Body of pancreas (tissue), 4 donors: ENCODE data around the gene SLC44A1. TPM values are rescaled to one million over a fixed set of nuclear protein-coding genes. Genes with fewer than 3 reads are reported as not detected.

Experiments used
- ATAC-seq: fragments of 150-250 bp; one replicate; pipeline ENCODE4 v1.9.1; 2016
- DNase-seq, 4 donors: peaks; one replicate each; pipeline ENCODE4 v3.0.0-alpha.2; 2019
- H3K27ac ChIP-seq, 4 donors: fragments of 200-600 bp; sonication (generic); 1 replicate in 3 of 4; 2 replicates in 1 of 4; pipeline versions ENCODE4 v1.5.1 to v1.6.1; 2016 to 2019; ENCODE audit warnings: mild to moderate bottlenecking in 1 of 4, mixed read lengths in 1 of 4, moderate library complexity in 1 of 4
- H3K27me3 ChIP-seq, 2 donors: fragments of 200-600 bp; sonication (generic); one replicate each; pipeline ENCODE4 v1.6.0; 2016; ENCODE audit warnings: mild to moderate bottlenecking in 1 of 2
- H3K36me3 ChIP-seq, 2 donors: fragments of 200-600 bp; sonication (generic); replicated peaks in 1 of 2; 2 replicates each; pipeline ENCODE4 v1.5.1; 2016; ENCODE audit warnings: low read depth in 2 of 2; ENCODE audit not compliant: insufficient read depth in 1 of 2
- H3K4me1 ChIP-seq: fragments of 200-600 bp; sonication (generic); one replicate; pipeline ENCODE4 v1.6.0; 2016
- H3K4me3 ChIP-seq, 2 donors: fragments of 200-600 bp; sonication (generic); 1 replicate in 1 of 2; 2 replicates in 1 of 2; pipeline ENCODE4 v1.5.1; 2016 to 2019
- H3K9me3 ChIP-seq, 3 donors: fragments of 200-600 bp; sonication (generic); 1 replicate in 2 of 3; 2 replicates in 1 of 3; pipeline ENCODE4 v1.5.1; 2016
- CTCF ChIP-seq, 7 experiments: fragments of 450-650 bp in 4 of 7; fragments of 200-600 bp in 3 of 7; sonication (generic) in 3 of 7; IDR thresholded peaks; one replicate each; pipeline ENCODE4 v1.5.1; 2016 to 2019; ENCODE audit warnings: antibody characterized with exemption in 7 of 7
- POLR2A ChIP-seq, 3 donors: fragments of 450-650 bp; IDR thresholded peaks; one replicate each; pipeline ENCODE4 v1.6.1; 2016; ENCODE audit warnings: antibody characterized with exemption in 3 of 3, mild to moderate bottlenecking in 2 of 3
- WGBS, 2 donors: methylation state at CpG; one replicate each; pipeline ENCODE4 v1.1.5; 2017; 5-methylcytosine and 5-hydroxymethylcytosine counted together
- intact Hi-C: fragments of 100-400 bp; cut with DNase I; formaldehyde crosslinking; loops from one replicate; pipeline ENCODE4 v1.15.1; 2023
- total RNA-seq, 2 donors: library from RNA; depleted of rRNA; stranded (reverse); fragments of >200 nt; gene quantifications; one replicate each; pipeline ENCODE4 v1.1.0, GENCODE V29; 2016

Gene SLC44A1
- total RNA-seq, 2 donors from 2014 or later = 15.5 to 39.4 TPM

- TF ChIP-seq CTCF (IDR thresholded peaks at IDR 0.05) (no peak), POLR2A (IDR thresholded peaks at IDR 0.05) (no peak)
- no peaks in the 10 kb centered on the region for H3K9me3 ChIP-seq
- 91 to 94% methylated on average over 2 of the region's 2 CpGs for WGBS, 2 donors
These were observed 228.8 kb downstream of the SLC44A1 start for GRCh38 chr9:105473221-105473620.

GRCh38 chr9:105475302-105475701, 230.9 kb downstream of the SLC44A1 start:
- Histone ChIP-seq H3K9me3 (no peaks in the 10 kb centered on the region), H3K27me3 (no peaks in the 10 kb centered on the region), H3K4me3 (no peak overlapping the region), H3K27ac (no peak overlapping the region), H3K36me3 (no peaks in the 10 kb centered on the region), H3K4me1 (no peaks in the 10 kb centered on the region)
- ATAC-seq (no peak), DNase-seq (no peak)
- peak in 4 of 7 experiments; percentile 14 to 49 (median 33) for TF ChIP-seq CTCF (IDR thresholded peaks at IDR 0.05)
- no peak for TF ChIP-seq POLR2A (IDR thresholded peaks at IDR 0.05)
- intact Hi-C loops = no loop called here
- WGBS, 2 donors = 35 to 37% methylated on average over 2 of the region's 2 CpGs

More at GRCh38 chr9:105473221-105473620, 228.8 kb downstream of the SLC44A1 start:
- ATAC-seq (no peak), DNase-seq (no peak)
- Histone ChIP-seq H3K27me3 (no peaks in the 10 kb centered on the region), H3K4me3 (no peak overlapping the region), H3K4me1 (no peaks in the 10 kb centered on the region), H3K27ac (no peak overlapping the region), H3K36me3 (no peaks in the 10 kb centered on the region)
- intact Hi-C loops = no loop called here

GRCh38 chr9:105479846-105480245, 235.4 kb downstream of the SLC44A1 start:
- H3K36me3 ChIP-seq = no peaks in the 10 kb centered on the region
- no peak for TF ChIP-seq CTCF (IDR thresholded peaks at IDR 0.05)
- no peak for TF ChIP-seq POLR2A (IDR thresholded peaks at IDR 0.05)
- no peak for ATAC-seq
- intact Hi-C loops = no loop called here
- H3K4me3 ChIP-seq = no peak overlapping the region
- H3K4me1 ChIP-seq = no peaks in the 10 kb centered on the region
- DNase-seq = no peak
- no peak overlapping the region for H3K27ac ChIP-seq
- no peaks in the 10 kb centered on the region for H3K27me3 ChIP-seq
- no peaks in the 10 kb centered on the region for H3K9me3 ChIP-seq

GRCh38 chr9:105483618-105484017, 239.2 kb downstream of the SLC44A1 start:
- no peak for ATAC-seq
- no peaks in the 10 kb centered on the region for H3K9me3 ChIP-seq
- H3K4me3 ChIP-seq = no peak overlapping the region
- intact Hi-C loops = no loop called here
- no peaks in the 10 kb centered on the region for H3K36me3 ChIP-seq
- TF ChIP-seq POLR2A (IDR thresholded peaks at IDR 0.05) = no peak
- no peak for TF ChIP-seq CTCF (IDR thresholded peaks at IDR 0.05)
- DNase-seq = no peak
- no peaks in the 10 kb centered on the region for H3K27me3 ChIP-seq
- H3K4me1 ChIP-seq = no peaks in the 10 kb centered on the region
- no peak overlapping the region for H3K27ac ChIP-seq

GRCh38 chr9:105484226-105484625, 239.8 kb downstream of the SLC44A1 start:
- WGBS, 2 donors = 87 to 95% methylated on average over 2 of the region's 2 CpGs
- Histone ChIP-seq H3K27ac (no peak overlapping the region), H3K4me3 (no peak overlapping the region), H3K9me3 (no peaks in the 10 kb centered on the region), H3K27me3 (no peaks in the 10 kb centered on the region), H3K36me3 (no peaks in the 10 kb centered on the region), H3K4me1 (no peaks in the 10 kb centered on the region)
- ATAC-seq (no peak), DNase-seq (no peak)
- intact Hi-C loops = no loop called here
- TF ChIP-seq POLR2A (IDR thresholded peaks at IDR 0.05) (no peak), CTCF (IDR thresholded peaks at IDR 0.05) (no peak)
